GM19395 (cell line): Measurements from ENCODE around the gene SH3GL1.
A peak's percentile ranks its signal among the peaks of the same experiment; 100 is the strongest.

Experiments used
- ATAC-seq: cut with Tn5 transposase; IDR thresholded peaks from one replicate; pipeline ENCODE4 v1.9.1; 2021; ENCODE audit warnings: mild to moderate bottlenecking, moderate library complexity; ENCODE audit not compliant: unreplicated experiment

SH3GL1 gene

GRCh38 chr19:4402171-4403004, 2.0 kb upstream of the SH3GL1 start, which contains the start of gene CHAF1A:
CHAF1A (plus strand) TSS chr19:4402640; CDS start chr19:4402763, 123 bp downstream.
- ATAC-seq: peak; percentile 78

- ATAC-seq: no peak
Observed at GRCh38 chr19:4401769-4402170, 1.4 kb upstream of the SH3GL1 start.

- ATAC-seq: no peak
Observed at GRCh38 chr19:4399812-4400134, 574 bp downstream of the SH3GL1 start.

- ATAC-seq: no peak
Observed at GRCh38 chr19:4396949-4397783, 3.2 kb downstream of the SH3GL1 start.

GRCh38 chr19:4393947-4394590, 6.3 kb downstream of the SH3GL1 start:
- no peak for ATAC-seq

- no peak for ATAC-seq
Observed at GRCh38 chr19:4391701-4392483, 8.5 kb downstream of the SH3GL1 start.

GRCh38 chr19:4391306-4391693, 9.0 kb downstream of the SH3GL1 start:
- no peak for ATAC-seq

- ATAC-seq: no peak
Observed at GRCh38 chr19:4390567-4391305, 9.6 kb downstream of the SH3GL1 start.

GRCh38 chr19:4390017-4390566, 10.3 kb downstream of the SH3GL1 start:
- ATAC-seq: no peak

- ATAC-seq: no peak
Observed at GRCh38 chr19:4389511-4390016, 10.8 kb downstream of the SH3GL1 start.

- ATAC-seq: no peak
Observed at GRCh38 chr19:4389064-4389375, 11.3 kb downstream of the SH3GL1 start.

GRCh38 chr19:4388337-4389063, 11.8 kb downstream of the SH3GL1 start:
- no peak for ATAC-seq

- no peak for ATAC-seq
Observed at GRCh38 chr19:4386041-4386782, 14.1 kb downstream of the SH3GL1 start.

GRCh38 chr19:4385291-4386040, 14.9 kb downstream of the SH3GL1 start:
- no peak for ATAC-seq

- ATAC-seq: no peak
Observed at GRCh38 chr19:4380254-4380727, 20.1 kb downstream of the SH3GL1 start.

GRCh38 chr19:4379383-4380253, 20.7 kb downstream of the SH3GL1 start:
- no peak for ATAC-seq

- no peak for ATAC-seq
Observed at GRCh38 chr19:4378886-4379285, 21.5 kb downstream of the SH3GL1 start.
